IPS-NIHi7 (cell line): ENCODE data around the gene MYL9.
"Not testable (repeated sequence)": the region's sequence is repeated elsewhere in the genome, so short reads cannot be mapped to it uniquely, and the experiment has no call there.

Source experiments
- DNase-seq: peaks from one replicate; pipeline ENCODE4 v3.0.0; 2012; ENCODE audit warnings: mixed read lengths; ENCODE audit errors: extremely low spot score

Gene MYL9

GRCh38 chr20:36541227-36541767 lies at the start of gene MYL9:
MYL9 (plus strand) TSS chr20:36541519; CDS start chr20:36544885, 3,366 bp downstream.
- DNase-seq: peak; percentile 83

- DNase-seq: no peak
Observed at GRCh38 chr20:36491901-36492617, 49.3 kb upstream of the MYL9 start.

- DNase-seq: peak; percentile 65
Observed at GRCh38 chr20:36493051-36493800, 48.1 kb upstream of the MYL9 start.

- no peak for DNase-seq
Observed at GRCh38 chr20:36493801-36494114, 47.6 kb upstream of the MYL9 start.

GRCh38 chr20:36496707-36497669 lies 44.3 kb upstream of the MYL9 start:
- DNase-seq: no peak

- no peak for DNase-seq
Observed at GRCh38 chr20:36497856-36498255, 43.5 kb upstream of the MYL9 start.

GRCh38 chr20:36498386-36499179 lies 42.7 kb upstream of the MYL9 start:
- no peak for DNase-seq

- DNase-seq: no peak
Observed at GRCh38 chr20:36499211-36499610, 42.1 kb upstream of the MYL9 start.

GRCh38 chr20:36499723-36500501 lies 41.4 kb upstream of the MYL9 start:
- DNase-seq: peak; percentile 20

- DNase-seq: peak; percentile 7
Observed at GRCh38 chr20:36501367-36502006, 39.8 kb upstream of the MYL9 start.

GRCh38 chr20:36504295-36504694 lies 37.0 kb upstream of the MYL9 start:
- no peak for DNase-seq

GRCh38 chr20:36506253-36506652 lies 35.1 kb upstream of the MYL9 start:
- DNase-seq: no peak

- DNase-seq: no peak
Observed at GRCh38 chr20:36507746-36508145, 33.6 kb upstream of the MYL9 start.

GRCh38 chr20:36519012-36519719 lies 22.2 kb upstream of the MYL9 start:
- no peak for DNase-seq

GRCh38 chr20:36519944-36520343 lies 21.4 kb upstream of the MYL9 start:
- no peak for DNase-seq

GRCh38 chr20:36521526-36521925 lies 19.8 kb upstream of the MYL9 start:
- peak; percentile 7 for DNase-seq

GRCh38 chr20:36522412-36522811 lies 18.9 kb upstream of the MYL9 start:
- not testable (repeated sequence) for DNase-seq

GRCh38 chr20:36523341-36523740 lies 18.0 kb upstream of the MYL9 start:
- no peak for DNase-seq
